Sigmoid colon (tissue), 7 donors: Measurements from ENCODE around the gene CDNF. TPM values are rescaled to one million over a fixed set of nuclear protein-coding genes. Genes with fewer than 3 reads are reported as not detected.
"Not testable (repeated sequence)": the region's sequence is repeated elsewhere in the genome, so short reads cannot be mapped to it uniquely, and the experiment has no call there.

Experiments used
- DNase-seq: peaks from one replicate; pipeline ENCODE4 v3.0.0-alpha.2; 2019
- H3K27ac ChIP-seq, 4 donors: fragments of 200-600 bp; sonication (generic); one replicate each; pipeline ENCODE4 v1.5.1; 2016 to 2019; ENCODE audit warnings: mild to moderate bottlenecking in 1 of 4
- H3K27me3 ChIP-seq, 3 donors: fragments of 200-600 bp; sonication (generic); one replicate each; pipeline ENCODE4 v1.5.1; 2019; ENCODE audit warnings: mild to moderate bottlenecking in 1 of 3
- H3K36me3 ChIP-seq, 4 donors: fragments of 200-600 bp; sonication (generic); one replicate each; pipeline ENCODE4 v1.5.1; 2016 to 2019
- H3K4me1 ChIP-seq, 4 donors: fragments of 200-600 bp; sonication (generic); one replicate each; pipeline ENCODE4 v1.5.1; 2017 to 2019
- H3K4me3 ChIP-seq, 4 donors: fragments of 200-600 bp; sonication (generic); one replicate each; pipeline ENCODE4 v1.5.1; 2017 to 2019; ENCODE audit warnings: mild to moderate bottlenecking in 2 of 4, moderate library complexity in 1 of 4
- H3K9me3 ChIP-seq, 4 donors: fragments of 200-600 bp in 3 of 4; sonication (generic) in 3 of 4; one replicate each; pipeline versions ENCODE4 v1.5.1 to v1.6.1; 2013 to 2019
- CTCF ChIP-seq, 4 experiments: fragments of 450-650 bp in 3 of 4; fragments of 200-600 bp in 1 of 4; IDR thresholded peaks; one replicate each; pipeline ENCODE4 v1.5.1; 2016 to 2019; ENCODE audit warnings: antibody characterized with exemption in 4 of 4, mild to moderate bottlenecking in 3 of 4, moderate library complexity in 2 of 4
- EP300 ChIP-seq, 4 donors: sonication (generic); formaldehyde crosslinking; IDR thresholded peaks; one replicate each; pipeline ENCODE4 v1.6.1; 2017; ENCODE audit warnings: antibody characterized with exemption in 4 of 4
- POLR2A ChIP-seq, 2 donors: fragments of 450-650 bp; IDR thresholded peaks; one replicate each; pipeline ENCODE4 v1.6.1; 2016; ENCODE audit warnings: antibody characterized with exemption in 2 of 2, mild to moderate bottlenecking in 2 of 2, moderate library complexity in 2 of 2
- POLR2AphosphoS5 ChIP-seq, 4 donors: sonication (generic); formaldehyde crosslinking; IDR thresholded peaks; one replicate each; pipeline ENCODE4 v1.6.1; 2017; ENCODE audit warnings: antibody characterized with exemption in 4 of 4
- WGBS, 2 donors: extraction: QIAGEN DNeasy Blood & Tissue Kit; methylation state at CpG; one replicate each; pipeline ENCODE4 v1.1.7; 2013; 5-methylcytosine and 5-hydroxymethylcytosine counted together
- intact Hi-C: fragments of 100-400 bp; cut with DNase I; formaldehyde crosslinking; loops from one replicate; pipeline ENCODE4 v1.15.1; 2023
- polyA plus RNA-seq, 3 donors: library from polyadenylated mRNA; stranded (reverse); fragments of 200-250 nt; gene quantifications; one replicate each; pipeline ENCODE4 v1.2.3, GENCODE V29; 2013
- total RNA-seq, 4 donors: library from RNA; depleted of rRNA; stranded (reverse); fragments of >200 nt; gene quantifications; one replicate each; pipeline ENCODE4 v1.1.0, GENCODE V29; 2016
- donor health status: healthy with polysubstance abuse.
- donor health status: Bipolar disorder and iron deficiency.
- donor health status: healthy.

The CDNF gene
- total and polyA plus RNA-seq, 7 donors = 0.95 to 2.9 (median 1.8) TPM; not detected in 3

DNA sequence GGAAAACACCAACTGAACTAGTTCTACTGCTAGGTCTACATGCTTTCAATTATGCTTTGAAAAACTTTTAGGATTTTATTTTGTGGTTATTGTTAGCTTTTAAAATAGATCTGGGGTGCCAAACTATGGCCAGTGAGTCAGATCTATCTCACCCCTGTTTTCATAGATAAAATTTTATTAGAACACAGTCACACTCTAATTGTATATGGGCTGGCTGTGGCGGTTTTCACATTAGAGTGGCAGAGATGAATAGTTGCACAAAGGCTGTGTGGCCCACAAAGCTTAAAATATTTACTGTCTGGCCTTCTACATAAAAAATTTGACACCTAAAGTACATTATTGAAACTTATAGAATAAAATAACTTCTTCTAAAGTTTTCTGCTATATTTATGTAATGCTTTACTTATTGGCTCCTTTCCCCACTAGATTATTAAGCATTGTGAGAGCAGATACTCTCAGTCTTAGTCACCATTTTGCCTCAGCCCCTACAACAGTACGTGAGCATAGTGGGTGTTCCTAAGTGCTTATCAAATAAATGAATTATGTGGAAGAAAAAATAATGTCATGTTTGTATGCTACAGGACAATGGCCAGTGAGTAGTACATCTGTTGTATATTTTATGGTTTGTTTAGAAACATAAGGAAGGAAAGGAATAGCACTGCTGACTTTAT, 35.4 kb upstream of the CDNF start:
- TF ChIP-seq POLR2A (IDR thresholded peaks at IDR 0.05) (no peak), POLR2AphosphoS5 (IDR thresholded peaks at IDR 0.05) (no peak), CTCF (IDR thresholded peaks at IDR 0.05) (no peak), EP300 (IDR thresholded peaks at IDR 0.05) (no peak)
- intact Hi-C loops = no loop called here
- DNase-seq = no peak
- Histone ChIP-seq H3K4me1 (peaks cover 0 to 18% (median 6%) of the 10 kb centered on the region in 4 donors), H3K4me3 (no peak overlapping the region), H3K9me3 (no peaks in the 10 kb centered on the region), H3K36me3 (peaks cover 0 to 22% (median 1%) of the 10 kb centered on the region in 4 donors), H3K27me3 (no peaks in the 10 kb centered on the region), H3K27ac (no peak overlapping the region)
- 56 to 68% methylated on average over 2 of the region's 2 CpGs for WGBS, 2 donors

GRCh38 chr10:14864871-14865270, 27.0 kb upstream of the CDNF start:
- DNase-seq, H3K9me3 ChIP-seq, H3K27me3 ChIP-seq, intact Hi-C loops, H3K27ac ChIP-seq, H3K4me3 ChIP-seq, H3K4me1 ChIP-seq: not testable (repeated sequence)
- WGBS, 2 donors = 92 to 93% methylated on average over 3 of the region's 3 CpGs
- peaks cover 0 to 49% (median 8%) of the 10 kb centered on the region in 4 donors for H3K36me3 ChIP-seq

GRCh38 chr10:14864466-14864865, 26.6 kb upstream of the CDNF start:
- H3K4me1 ChIP-seq, DNase-seq, intact Hi-C loops, H3K27me3 ChIP-seq, H3K27ac ChIP-seq, H3K9me3 ChIP-seq, H3K4me3 ChIP-seq: not testable (repeated sequence)
- H3K36me3 ChIP-seq = peaks cover 0 to 45% (median 8%) of the 10 kb centered on the region in 4 donors
- 97% methylated on average over 6 of the region's 6 CpGs for WGBS, 2 donors

GRCh38 chr10:14860791-14861190, 23.0 kb upstream of the CDNF start:
- no peak overlapping the region for H3K4me3 ChIP-seq
- intact Hi-C loops = no loop called here
- H3K27me3 ChIP-seq = no peaks in the 10 kb centered on the region
- H3K4me1 ChIP-seq = no peaks in the 10 kb centered on the region
- 14 to 67% methylated on average over 1 of the region's 1 CpG for WGBS, 2 donors
- H3K36me3 ChIP-seq = peaks cover 0 to 35% (median 9%) of the 10 kb centered on the region in 4 donors
- H3K9me3 ChIP-seq = no peaks in the 10 kb centered on the region
- no peak overlapping the region for H3K27ac ChIP-seq
- no peak for DNase-seq
- TF ChIP-seq POLR2A (IDR thresholded peaks at IDR 0.05) = no peak
- no peak for TF ChIP-seq EP300 (IDR thresholded peaks at IDR 0.05)
- no peak for TF ChIP-seq CTCF (IDR thresholded peaks at IDR 0.05)
- TF ChIP-seq POLR2AphosphoS5 (IDR thresholded peaks at IDR 0.05) = no peak

GRCh38 chr10:14859775-14860174, 21.9 kb upstream of the CDNF start:
- H3K4me3 ChIP-seq = no peak overlapping the region
- no peaks in the 10 kb centered on the region for H3K27me3 ChIP-seq
- no peaks in the 10 kb centered on the region for H3K9me3 ChIP-seq
- no peak overlapping the region for H3K27ac ChIP-seq
- intact Hi-C loops = no loop called here
- DNase-seq = no peak
- H3K36me3 ChIP-seq = peaks cover 0 to 46% (median 9%) of the 10 kb centered on the region in 4 donors
- no peak for TF ChIP-seq EP300 (IDR thresholded peaks at IDR 0.05)
- no peak for TF ChIP-seq POLR2AphosphoS5 (IDR thresholded peaks at IDR 0.05)
- TF ChIP-seq CTCF (IDR thresholded peaks at IDR 0.05) = no peak
- TF ChIP-seq POLR2A (IDR thresholded peaks at IDR 0.05) = no peak
- H3K4me1 ChIP-seq = no peaks in the 10 kb centered on the region

DNA sequence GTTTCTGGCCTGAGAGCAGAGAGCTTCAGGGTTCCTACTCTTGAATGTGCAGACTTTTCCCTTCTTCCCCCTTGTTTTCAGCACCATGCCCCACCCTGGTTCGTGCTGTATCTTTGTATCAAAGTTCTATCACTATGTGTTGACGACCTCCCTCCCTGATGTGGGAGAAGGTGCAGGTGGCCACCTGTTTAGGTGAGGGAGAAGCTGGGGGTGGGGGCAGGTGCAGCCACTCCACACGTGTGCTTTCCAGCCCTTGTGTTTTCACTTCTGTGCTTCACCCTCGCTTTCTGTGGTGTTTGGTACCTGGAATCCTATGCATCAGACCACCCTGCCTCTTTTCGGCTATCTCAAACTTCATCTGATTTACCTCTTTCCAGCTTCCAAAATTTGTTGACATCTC, 21.2 kb upstream of the CDNF start:
- 55 to 83% methylated on average over 5 of the region's 5 CpGs for WGBS, 2 donors
- intact Hi-C loops = no loop called here
- Histone ChIP-seq H3K4me1 (no peaks in the 10 kb centered on the region), H3K27ac (no peak overlapping the region), H3K4me3 (no peak overlapping the region), H3K36me3 (peaks cover 0 to 51% (median 9%) of the 10 kb centered on the region in 4 donors), H3K9me3 (no peaks in the 10 kb centered on the region), H3K27me3 (no peaks in the 10 kb centered on the region)
- TF ChIP-seq POLR2A (IDR thresholded peaks at IDR 0.05) (no peak), POLR2AphosphoS5 (IDR thresholded peaks at IDR 0.05) (no peak), CTCF (IDR thresholded peaks at IDR 0.05) (no peak), EP300 (IDR thresholded peaks at IDR 0.05) (no peak)
- no peak for DNase-seq
